Lung (tissue), 12 donors: ENCODE measurements around the gene PAPSS2. TPM values are rescaled to one million over a fixed set of nuclear protein-coding genes. Genes with fewer than 3 reads are reported as not detected.

Experiments
- ATAC-seq: fragments of 200-7000 bp; cut with Tn5 transposase; one replicate; pipeline ENCODE4 v1.9.1; 2020; ENCODE audit warnings: moderate number of reproducible peaks; ENCODE audit not compliant: insufficient read depth, low FRiP score
- DNase-seq, 3 donors: peaks; one replicate each; pipeline ENCODE4 v3.0.0-alpha.2; 2013 to 2017
- H3K27ac ChIP-seq, 2 donors: one replicate each; pipeline ENCODE4 v1.5.1; 2013; ENCODE audit warnings: mild to moderate bottlenecking in 2 of 2, moderate library complexity in 2 of 2, control low read depth in 1 of 2, inconsistent platforms in 1 of 2, low read depth in 1 of 2, low read length in 1 of 2
- H3K27me3 ChIP-seq, 3 donors: one replicate each; pipeline ENCODE4 v1.5.1; 2013; ENCODE audit warnings: low read length in 2 of 3; ENCODE audit not compliant: control insufficient read depth in 3 of 3, insufficient read depth in 3 of 3
- H3K36me3 ChIP-seq, 4 donors: one replicate each; pipeline ENCODE4 v1.5.1; 2013; ENCODE audit warnings: low read length in 4 of 4, mild to moderate bottlenecking in 1 of 4, moderate library complexity in 1 of 4; ENCODE audit not compliant: control insufficient read depth in 4 of 4, insufficient read depth in 4 of 4
- H3K4me1 ChIP-seq, 5 donors: one replicate each; pipeline ENCODE4 v1.5.1; 2013; ENCODE audit warnings: low read length in 5 of 5, mild to moderate bottlenecking in 2 of 5, moderate library complexity in 1 of 5; ENCODE audit not compliant: control insufficient read depth in 5 of 5, insufficient read depth in 5 of 5
- H3K4me3 ChIP-seq: one replicate; pipeline ENCODE4 v1.5.1; 2013; ENCODE audit warnings: mild to moderate bottlenecking, control low read depth, moderate library complexity
- H3K9ac ChIP-seq, 2 donors: one replicate each; pipeline ENCODE4 v1.5.1; 2013; ENCODE audit warnings: low read length in 2 of 2, control low read depth in 1 of 2; ENCODE audit not compliant: insufficient read depth in 1 of 2
- H3K9me3 ChIP-seq, 4 donors: one replicate each; pipeline ENCODE4 v1.5.1; 2013; ENCODE audit warnings: low read length in 3 of 4, mild to moderate bottlenecking in 1 of 4, moderate library complexity in 1 of 4; ENCODE audit not compliant: control insufficient read depth in 4 of 4, insufficient read depth in 3 of 4
- CTCF ChIP-seq: IDR thresholded peaks from 2 replicates; pipeline ENCODE4 v1.5.1; 2012; ENCODE audit warnings: mild to moderate bottlenecking; ENCODE audit errors: control extremely low read depth, extremely low read depth
- WGBS, 2 donors: extraction: QIAGEN DNeasy Blood & Tissue Kit; methylation state at CpG; one replicate each; pipeline ENCODE4 v1.1.7; 2013; 5-methylcytosine and 5-hydroxymethylcytosine counted together
- polyA plus RNA-seq, 2 donors: library from polyadenylated mRNA; stranded (reverse); fragments of 200-250 nt; gene quantifications; one replicate each; pipeline ENCODE4 v1.2.1, GENCODE V29; 2013
- total RNA-seq, 2 donors: library from RNA; depleted of rRNA in 1 of 2; stranded (reverse); fragments of >200 nt in 1 of 2; gene quantifications; one replicate each; pipeline ENCODE4 v1.2.1, GENCODE V29; 2014 to 2021
- donor health status: control.
- donor health status: control.
- donor health status: Bipolar disorder and iron deficiency.
- donor health status: healthy.
- donor health status: DM: yes; HTN: yes; CAD: no.

PAPSS2 gene
- total and polyA plus RNA-seq, 4 donors, result 29.0 to 107 (median 81.1) TPM

GRCh38 chr10:87713707-87714106, 54.0 kb downstream of the PAPSS2 start:
- ATAC-seq (no peak), DNase-seq (peak in 1 of 3 donors; percentile 30)
- Histone ChIP-seq H3K9me3 (no peaks in the 10 kb centered on the region), H3K27ac (no peak overlapping the region), H3K36me3 (peaks cover 0 to 28% (median 11%) of the 10 kb centered on the region in 4 donors), H3K9ac (no peak overlapping the region), H3K4me3 (no peak overlapping the region), H3K27me3 (no peaks in the 10 kb centered on the region), H3K4me1 (peaks cover 0 to 7% (median 0%) of the 10 kb centered on the region in 5 donors)
- 52 to 76% methylated on average over 3 of the region's 3 CpGs for WGBS, 2 donors
- TF ChIP-seq CTCF, result no peak

- peaks cover 0 to 24% (median 11%) of the 10 kb centered on the region in 4 donors for H3K36me3 ChIP-seq
These were observed 56.1 kb downstream of the PAPSS2 start for GRCh38 chr10:87715552-87716347.

GRCh38 chr10:87716348-87716670, 56.6 kb downstream of the PAPSS2 start:
- Histone ChIP-seq H3K9me3 (no peaks in the 10 kb centered on the region), H3K27me3 (no peaks in the 10 kb centered on the region), H3K27ac (peak overlapping the region in 1 of 2 donors; percentile 63), H3K4me3 (no peak overlapping the region), H3K4me1 (peaks cover 0 to 7% (median 2%) of the 10 kb centered on the region in 5 donors), H3K9ac (no peak overlapping the region), H3K36me3 (peaks cover 0 to 20% (median 12%) of the 10 kb centered on the region in 4 donors)
- ATAC-seq (no peak), DNase-seq (no peak)
- WGBS, 2 donors, result 42 to 53% methylated on average over 4 of the region's 4 CpGs
- TF ChIP-seq CTCF, result no peak

More at GRCh38 chr10:87715552-87716347, 56.1 kb downstream of the PAPSS2 start:
- 64 to 77% methylated on average over 3 of the region's 3 CpGs for WGBS, 2 donors
- TF ChIP-seq CTCF, result no peak
- Histone ChIP-seq H3K27me3 (no peaks in the 10 kb centered on the region), H3K27ac (peak overlapping the region in 1 of 2 donors; percentile 63), H3K9ac (no peak overlapping the region), H3K9me3 (no peaks in the 10 kb centered on the region), H3K4me3 (no peak overlapping the region), H3K4me1 (peaks cover 0 to 7% (median 0%) of the 10 kb centered on the region in 5 donors)
- DNase-seq, result no peak
- ATAC-seq, result no peak
